ENCODE data around the gene GNB1.

- TF ChIP-seq, protein P1, sequence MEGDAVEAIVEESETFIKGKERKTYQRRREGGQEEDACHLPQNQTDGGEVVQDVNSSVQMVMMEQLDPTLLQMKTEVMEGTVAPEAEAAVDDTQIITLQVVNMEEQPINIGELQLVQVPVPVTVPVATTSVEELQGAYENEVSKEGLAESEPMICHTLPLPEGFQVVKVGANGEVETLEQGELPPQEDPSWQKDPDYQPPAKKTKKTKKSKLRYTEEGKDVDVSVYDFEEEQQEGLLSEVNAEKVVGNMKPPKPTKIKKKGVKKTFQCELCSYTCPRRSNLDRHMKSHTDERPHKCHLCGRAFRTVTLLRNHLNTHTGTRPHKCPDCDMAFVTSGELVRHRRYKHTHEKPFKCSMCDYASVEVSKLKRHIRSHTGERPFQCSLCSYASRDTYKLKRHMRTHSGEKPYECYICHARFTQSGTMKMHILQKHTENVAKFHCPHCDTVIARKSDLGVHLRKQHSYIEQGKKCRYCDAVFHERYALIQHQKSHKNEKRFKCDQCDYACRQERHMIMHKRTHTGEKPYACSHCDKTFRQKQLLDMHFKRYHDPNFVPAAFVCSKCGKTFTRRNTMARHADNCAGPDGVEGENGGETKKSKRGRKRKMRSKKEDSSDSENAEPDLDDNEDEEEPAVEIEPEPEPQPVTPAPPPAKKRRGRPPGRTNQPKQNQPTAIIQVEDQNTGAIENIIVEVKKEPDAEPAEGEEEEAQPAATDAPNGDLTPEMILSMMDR (IDR thresholded peaks at IDR 0.05), result no peak
- no peak for TF ChIP-seq POLR2A (IDR thresholded peaks at IDR 0.05)
Measured at GRCh38 chr1:1779320-1779675, 111.6 kb downstream of the GNB1 start.

Data from tibial nerve (tissue), 3 donors.